Loucy (cell line): ENCODE data around the gene ARF5.

Source experiments
- EZH2phosphoT487 ChIP-seq: fragments of 200-600 bp; IDR thresholded peaks from 2 replicates; pipeline ENCODE4 v1.6.1; 2018; ENCODE audit warnings: antibody characterized with exemption, mild to moderate bottlenecking, moderate library complexity, borderline replicate concordance
- TF ChIP-seq, protein P1 (sequence below): fragments of 200-600 bp; sonication (generic); conservative IDR thresholded peaks from 2 replicates; pipeline ENCODE4 v1.5.1; 2014; ENCODE audit warnings: mild to moderate bottlenecking, antibody characterized with exemption, low read length

DNA sequence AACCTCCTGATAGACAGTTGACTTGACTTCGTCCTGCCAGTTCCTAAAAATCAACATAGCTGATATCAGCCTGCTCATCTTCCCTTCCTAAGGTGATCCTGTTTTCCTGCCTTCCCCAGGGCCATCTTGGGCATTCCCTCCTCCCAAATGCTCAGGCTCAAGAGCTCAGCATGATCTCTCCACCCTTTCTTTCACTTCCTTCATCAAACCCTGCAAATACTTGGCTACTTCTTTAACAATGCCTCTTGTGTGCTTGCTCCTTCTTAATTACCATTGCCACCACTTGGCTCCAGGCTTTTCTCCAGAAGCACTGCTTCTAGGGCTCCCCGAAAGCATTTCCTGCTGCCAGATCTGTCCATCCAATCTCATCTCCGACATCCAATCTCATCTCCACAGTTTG lies 12.7 kb downstream of the ARF5 start:
- TF ChIP-seq, protein P1, sequence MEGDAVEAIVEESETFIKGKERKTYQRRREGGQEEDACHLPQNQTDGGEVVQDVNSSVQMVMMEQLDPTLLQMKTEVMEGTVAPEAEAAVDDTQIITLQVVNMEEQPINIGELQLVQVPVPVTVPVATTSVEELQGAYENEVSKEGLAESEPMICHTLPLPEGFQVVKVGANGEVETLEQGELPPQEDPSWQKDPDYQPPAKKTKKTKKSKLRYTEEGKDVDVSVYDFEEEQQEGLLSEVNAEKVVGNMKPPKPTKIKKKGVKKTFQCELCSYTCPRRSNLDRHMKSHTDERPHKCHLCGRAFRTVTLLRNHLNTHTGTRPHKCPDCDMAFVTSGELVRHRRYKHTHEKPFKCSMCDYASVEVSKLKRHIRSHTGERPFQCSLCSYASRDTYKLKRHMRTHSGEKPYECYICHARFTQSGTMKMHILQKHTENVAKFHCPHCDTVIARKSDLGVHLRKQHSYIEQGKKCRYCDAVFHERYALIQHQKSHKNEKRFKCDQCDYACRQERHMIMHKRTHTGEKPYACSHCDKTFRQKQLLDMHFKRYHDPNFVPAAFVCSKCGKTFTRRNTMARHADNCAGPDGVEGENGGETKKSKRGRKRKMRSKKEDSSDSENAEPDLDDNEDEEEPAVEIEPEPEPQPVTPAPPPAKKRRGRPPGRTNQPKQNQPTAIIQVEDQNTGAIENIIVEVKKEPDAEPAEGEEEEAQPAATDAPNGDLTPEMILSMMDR = no peak
- TF ChIP-seq EZH2phosphoT487 = no peak
